HepG2 (cell line): ENCODE measurements around the gene GPR137. TPM values are rescaled to one million over a fixed set of nuclear protein-coding genes. Genes with fewer than 3 reads are reported as not detected.

Experiments used
- ARNTL ChIP-seq: sonication (generic); formaldehyde crosslinking; IDR thresholded peaks from 2 replicates; pipeline ENCODE4 v1.4.0; 2020; ENCODE audit warnings: mild to moderate bottlenecking, missing genetic modification reagents
- CREB1 ChIP-seq, 2 experiments: fragments of 450-650 bp in 1 of 2; IDR thresholded peaks; 2 replicates each; pipeline ENCODE4 v1.6.1; 2016 to 2017; ENCODE audit warnings: control low read depth in 1 of 2, mild to moderate bottlenecking in 1 of 2, missing compliant biosample characterization in 1 of 2, missing genetic modification characterization in 1 of 2
- ERF ChIP-seq: IDR thresholded peaks from 2 replicates; pipeline ENCODE4 v1.6.1; 2018; ENCODE audit warnings: missing biosample characterization, missing genetic modification reagents
- KDM2A ChIP-seq: sonication (generic); formaldehyde crosslinking; IDR thresholded peaks from 2 replicates; pipeline ENCODE4 v1.4.0; 2020; ENCODE audit warnings: low read depth, missing genetic modification reagents, borderline replicate concordance
- PAXIP1 ChIP-seq: sonication (generic); formaldehyde crosslinking; conservative IDR thresholded peaks from 2 replicates; pipeline ENCODE4 v1.4.0; 2020; ENCODE audit warnings: mild to moderate bottlenecking, missing genetic modification reagents, moderate library complexity
- PCBP1 ChIP-seq: fragments of 200-400 bp; formaldehyde crosslinking; IDR thresholded peaks from 2 replicates; pipeline ENCODE4 v1.6.1; 2017; ENCODE audit warnings: mild to moderate bottlenecking, low read depth, low read length, borderline replicate concordance
- POLR2AphosphoS5 ChIP-seq: IDR thresholded peaks from 2 replicates; pipeline ENCODE4 v1.6.1; 2012; ENCODE audit warnings: low read depth, low read length
- REST ChIP-seq, 2 experiments: IDR thresholded peaks; 2 replicates each; pipeline ENCODE4 v1.6.1; 2011 to 2012; ENCODE audit warnings: low read length in 2 of 2, borderline replicate concordance in 1 of 2, low read depth in 1 of 2, mild to moderate bottlenecking in 1 of 2, moderate library complexity in 1 of 2
- RFXAP ChIP-seq: sonication (generic); formaldehyde crosslinking; IDR thresholded peaks from 2 replicates; pipeline ENCODE4 v1.4.0; 2020; ENCODE audit warnings: missing genetic modification reagents, borderline replicate concordance
- SALL2 ChIP-seq: sonication (generic); formaldehyde crosslinking; IDR thresholded peaks from 2 replicates; pipeline ENCODE4 v1.8.1; 2023; ENCODE audit warnings: mild to moderate bottlenecking, missing genetic modification reagents, inconsistent platforms
- SIN3A ChIP-seq: IDR thresholded peaks from 2 replicates; pipeline ENCODE4 v1.6.1; 2011; ENCODE audit warnings: low read depth, mild to moderate bottlenecking, control low read depth, low read length, borderline replicate concordance
- SOX13 ChIP-seq, 3 experiments: fragments of 450-650 bp in 1 of 3; sonication (generic) in 1 of 3; formaldehyde crosslinking in 1 of 3; IDR thresholded peaks in 2 of 3; conservative IDR thresholded peaks in 1 of 3; 2 replicates each; pipeline versions ENCODE4 v1.5.0 to v1.6.1; 2016 to 2020; ENCODE audit warnings: antibody characterized with exemption in 1 of 3, mild to moderate bottlenecking in 1 of 3, missing compliant biosample characterization in 1 of 3, missing genetic modification reagents in 1 of 3, moderate library complexity in 1 of 3
- SP1 ChIP-seq, 2 experiments: fragments of 450-650 bp in 1 of 2; sonication (generic) in 1 of 2; formaldehyde crosslinking in 1 of 2; IDR thresholded peaks; 2 replicates each; pipeline versions ENCODE4 v1.4.0 to v1.6.1; 2016 to 2020; ENCODE audit warnings: missing genetic modification reagents in 1 of 2
- SPEN ChIP-seq: sonication (generic); formaldehyde crosslinking; IDR thresholded peaks from 2 replicates; pipeline ENCODE4 v1.5.1; 2020; ENCODE audit warnings: low read depth, mild to moderate bottlenecking, missing genetic modification reagents
- TCF12 ChIP-seq, 2 experiments: fragments of 450-650 bp in 1 of 2; sonication (generic) in 1 of 2; formaldehyde crosslinking in 1 of 2; IDR thresholded peaks; 2 replicates each; pipeline versions ENCODE4 v1.6.1 to v1.8.0; 2017 to 2022; ENCODE audit warnings: antibody characterized with exemption in 1 of 2, mild to moderate bottlenecking in 1 of 2, missing genetic modification reagents in 1 of 2, moderate library complexity in 1 of 2
- TFAP4 ChIP-seq: sonication (generic); IDR thresholded peaks from 2 replicates; pipeline ENCODE4 v1.6.1; 2016; ENCODE audit warnings: low read depth, borderline replicate concordance
- THAP11 ChIP-seq: IDR thresholded peaks from 2 replicates; pipeline ENCODE4 v1.6.1; 2016; ENCODE audit warnings: missing biosample characterization, missing genetic modification reagents
- ZBTB7A ChIP-seq: sonication (generic); formaldehyde crosslinking; IDR thresholded peaks from 2 replicates; pipeline ENCODE4 v1.8.0; 2022; ENCODE audit warnings: mild to moderate bottlenecking, missing genetic modification reagents
- ZNF441 ChIP-seq: sonication (generic); formaldehyde crosslinking; IDR thresholded peaks from 2 replicates; pipeline ENCODE4 v1.7.0; 2021; ENCODE audit warnings: missing genetic modification reagents, borderline replicate concordance
- ZNF709 ChIP-seq: sonication (generic); formaldehyde crosslinking; IDR thresholded peaks from 2 replicates; pipeline ENCODE4 v1.5.0; 2020; ENCODE audit warnings: mild to moderate bottlenecking, missing genetic modification reagents
- polyA plus RNA-seq, 8 experiments: library from polyadenylated mRNA; depleted of rRNA in 3 of 8; stranded (reverse) in 7 of 8; unstranded in 1 of 8; fragments of >200 nt; fragmentation: Illumina TruSeq in 4 of 8; extraction: Trizol in 4 of 8; gene quantifications; 2 replicates each; pipeline versions ENCODE4 v1.2.1 to v1.2.3, GENCODE V29; 2011 to 2016; ENCODE audit warnings: low read depth in 4 of 8, missing spikeins in 1 of 8, mixed read lengths in 1 of 8; ENCODE audit not compliant: insufficient read depth in 1 of 8
- total RNA-seq, 5 experiments: library from RNA; depleted of rRNA; stranded (reverse); fragments of >200 nt; fragmentation: Illumina TruSeq; extraction: Trizol; gene quantifications; 2 replicates each; pipeline ENCODE4 v1.2.3, GENCODE V29; 2016; ENCODE audit warnings: low read depth in 1 of 5

The GPR137 gene
- total and polyA plus RNA-seq, 2 of the 13 experiments (the other 11 are each of a cell fraction or from before 2014, with no cell fraction given) = 8.5 to 13.2 TPM

- TF ChIP-seq REST (IDR thresholded peaks at IDR 0.05; ENCODE audit: borderline replicate concordance in 1 of 2, low read depth in 1 of 2, low read length in 2 of 2) (no peak), PAXIP1 (CRISPR knock-in tag) (peak; percentile 37; the same call in 1 of the 2 replicates), POLR2AphosphoS5 (0 out of 2 replicates have a peak, but pooled peaks have one; percentile 19), RFXAP (CRISPR knock-in tag) (0 out of 2 replicates have a peak, but pooled peaks have one; percentile 49), SPEN (peak; percentile 78), THAP11 (CRISPR knock-in tag) (peak; percentile 48; the same call in 1 of the 2 replicates), ZBTB7A (peak; percentile 81), CREB1 (IDR thresholded peaks at IDR 0.05) (peak; percentile 28), CREB1 (CRISPR knock-in tag; IDR thresholded peaks at IDR 0.05) (no peak), TCF12 (IDR thresholded peaks at IDR 0.05) (no peak), TCF12 (CRISPR knock-in tag; IDR thresholded peaks at IDR 0.05) (no peak), ARNTL (CRISPR knock-in tag) (0 out of 2 replicates have a peak, but pooled peaks have one; percentile 5), SALL2 (CRISPR knock-in tag) (0 out of 2 replicates have a peak, but pooled peaks have one; percentile 1), TFAP4 (peak; percentile 95), SIN3A (peak; percentile 71; the same call in 1 of the 2 replicates), ZNF441 (CRISPR knock-in tag) (peak; percentile 100), PCBP1 (0 out of 2 replicates have a peak, but pooled peaks have one; percentile 46), KDM2A (CRISPR knock-in tag) (0 out of 2 replicates have a peak, but pooled peaks have one; percentile 31), ERF (CRISPR knock-in tag) (0 out of 2 replicates have a peak, but pooled peaks have one; percentile 48), SOX13 (IDR thresholded peaks at IDR 0.05) (no peak), SOX13 (CRISPR knock-in tag; conservative IDR thresholded peaks at IDR 0.05 in 1 of 2, IDR thresholded peaks at IDR 0.05 in 1 of 2) (0 out of 4 replicates have a peak, but pooled peaks of 1 of the 2 experiments have one; percentile 10), SP1 (IDR thresholded peaks at IDR 0.05) (no peak), SP1 (CRISPR knock-in tag; IDR thresholded peaks at IDR 0.05) (peak; percentile 91), ZNF709 (CRISPR knock-in tag) (no peak)
Observed at GRCh38 chr11:64305075-64305690, 19.5 kb downstream of the GPR137 start, which contains the start of gene ESRRA (continued).
